ENCODE measurements around the gene FCHSD2.

- TF ChIP-seq ZNF3 (CRISPR knock-in tag; IDR thresholded peaks at IDR 0.05): no peak
- no peak for TF ChIP-seq MEF2A (IDR thresholded peaks at IDR 0.05; ENCODE audit: control insufficient read depth, low read depth, low read length)
- TF ChIP-seq CTCF (IDR thresholded peaks at IDR 0.05 in 2 of 3, conservative IDR thresholded peaks at IDR 0.05 in 1 of 3; ENCODE audit: insufficient read depth in 2 of 3, low read depth in 1 of 3, low read length in 3 of 3): no peak
- no peak for TF ChIP-seq ZNF407 (IDR thresholded peaks at IDR 0.05; ENCODE audit: low read depth)
Measured at GRCh38 chr11:72925656-72926055, 216.5 kb downstream of the FCHSD2 start.

All from K562 (cell line).